Hypothalamus (tissue), 51 donors: Measurements from ENCODE around the gene VMA21.

Experiments
- DNase-seq, 51 donors: peaks; one replicate each; lab custom pipeline; 2025; lab: John Stamatoyannopoulos, UW

Gene VMA21

GRCh38 chrX:151396825-151397740, at the start of gene VMA21:
VMA21 (plus strand) TSS chrX:151397206; CDS start chrX:151397309, 103 bp downstream.
- DNase-seq = peak; percentile 2 to 86 (median 61)

GRCh38 chrX:151359341-151359740, 37.7 kb upstream of the VMA21 start:
- no peak for DNase-seq

GRCh38 chrX:151359931-151360871, 36.8 kb upstream of the VMA21 start:
- peak in 10 of 51 donors; percentile 0 to 12 (median 2) for DNase-seq

- DNase-seq = no peak
These were observed 33.7 kb upstream of the VMA21 start for GRCh38 chrX:151363316-151363715.

GRCh38 chrX:151365579-151365978, 31.4 kb upstream of the VMA21 start:
- DNase-seq = no peak

GRCh38 chrX:151370906-151371305, 26.1 kb upstream of the VMA21 start:
- no peak for DNase-seq

GRCh38 chrX:151384807-151385206, 12.2 kb upstream of the VMA21 start:
- peak in 9 of 51 donors; percentile 0 to 37 (median 11) for DNase-seq

- DNase-seq = no peak
These were observed 10.1 kb upstream of the VMA21 start for GRCh38 chrX:151386838-151387459.

GRCh38 chrX:151391722-151392121, 5.3 kb upstream of the VMA21 start:
- no peak for DNase-seq

- peak in 1 of 51 donors; percentile 1 for DNase-seq
These were observed 3.5 kb upstream of the VMA21 start for GRCh38 chrX:151393514-151393913.

- peak in 8 of 51 donors; percentile 1 to 75 (median 10) for DNase-seq
These were observed 773 bp upstream of the VMA21 start for GRCh38 chrX:151396042-151396824.

GRCh38 chrX:151397741-151398070, 700 bp downstream of the VMA21 start:
- no peak for DNase-seq

GRCh38 chrX:151398346-151398745, 1.3 kb downstream of the VMA21 start:
- DNase-seq = no peak

GRCh38 chrX:151402719-151403390, 5.8 kb downstream of the VMA21 start:
- DNase-seq = peak in 8 of 51 donors; percentile 0 to 12 (median 2)

GRCh38 chrX:151416579-151416978, 19.6 kb downstream of the VMA21 start:
- DNase-seq = no peak

GRCh38 chrX:151419782-151420181, 22.8 kb downstream of the VMA21 start:
- peak in 1 of 51 donors; percentile 25 for DNase-seq

- DNase-seq = no peak
These were observed 27.5 kb downstream of the VMA21 start for GRCh38 chrX:151424505-151424904.

GRCh38 chrX:151448509-151448908, 51.5 kb downstream of the VMA21 start:
- DNase-seq = no peak

- no peak for DNase-seq
These were observed 61.8 kb downstream of the VMA21 start for GRCh38 chrX:151458824-151459223.
